ENCODE data around the gene WAC. TPM values are rescaled to one million over a fixed set of nuclear protein-coding genes. Genes with fewer than 3 reads are reported as not detected.

Gene WAC
- total and polyA plus RNA-seq, 10 of the 15 experiments (the other 5 are each of a cell fraction or from before 2014, with no cell fraction given) = 26.5 to 131 (median 69.4) TPM

DNA sequence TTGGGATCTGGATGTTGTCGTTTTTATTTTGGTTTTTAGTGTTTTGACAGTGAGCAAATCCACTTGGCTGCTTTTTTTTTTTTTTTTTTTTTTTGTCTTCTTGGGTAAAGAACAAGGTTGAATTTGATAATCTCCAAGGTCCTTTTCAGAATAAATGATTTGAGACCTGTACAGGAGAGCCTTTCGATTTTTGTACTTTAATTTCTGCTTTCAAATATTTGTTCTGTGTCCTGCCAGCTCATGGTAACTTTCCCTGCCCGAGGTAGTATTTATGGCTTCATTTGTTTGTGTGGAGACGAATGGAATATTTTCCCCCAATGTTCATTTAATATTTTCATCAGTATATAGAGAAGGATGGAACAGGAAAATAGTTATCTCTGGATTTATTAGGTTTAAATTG lies 19.9 kb downstream of the WAC start:
- no peak for ATAC-seq
- H4K20me1 ChIP-seq (ENCODE audit: control insufficient read depth, insufficient read depth) = no peaks in the 10 kb centered on the region
- no peak overlapping the region for H3K4me3 ChIP-seq
- RAD21 ChIA-PET (ENCODE audit: unreplicated experiment) = no interaction called here
- H2AFZ ChIP-seq (ENCODE audit: control insufficient read depth, low read depth, low read length) = no peak overlapping the region
- no peak overlapping the region for H3K9ac ChIP-seq (ENCODE audit: control insufficient read depth, insufficient read depth, low read length)
- no peaks in the 10 kb centered on the region for H3K27me3 ChIP-seq (replicated peaks in 1 of 2; ENCODE audit: control insufficient read depth in 2 of 2, insufficient read depth in 2 of 2, low read length in 1 of 2)
- BruUV-seq (replicated peaks) = no TSS peak
- no peak overlapping the region for H3K4me2 ChIP-seq (ENCODE audit: control insufficient read depth, insufficient read depth)
- no peak overlapping the region for H3K27ac ChIP-seq (ENCODE audit: control insufficient read depth, insufficient read depth)
- peaks cover 83% of the 10 kb centered on the region for H3K79me2 ChIP-seq (ENCODE audit: control insufficient read depth, insufficient read depth, low read length)
- intact Hi-C loops (cut with micrococcal nuclease; ENCODE audit: unreplicated experiment) (no loop called here), in situ Hi-C loops (cut with MboI) (loop anchor here (25.0 kb wide), 1 partner anchor 1415 kb away; no protein-coding TSS in a partner anchor)
- SMC1A ChIA-PET (ENCODE audit: uncharacterized antibody, unreplicated experiment) = no interaction called here
- no peak for TF ChIP-seq CHD1 (IDR thresholded peaks at IDR 0.05; ENCODE audit: low read depth, low read length)
- TF ChIP-seq YY1 (IDR thresholded peaks at IDR 0.05; ENCODE audit: low read depth, low read length) = no peak
- no peak for TF ChIP-seq HDAC6 (IDR thresholded peaks at IDR 0.05; ENCODE audit: unreplicated experiment)
- no peak for TF ChIP-seq RAD21 (IDR thresholded peaks at IDR 0.05; ENCODE audit: insufficient read depth, low read depth, low read length)
- TF ChIP-seq KDM1A (IDR thresholded peaks at IDR 0.05; ENCODE audit: borderline replicate concordance) = no peak
- TF ChIP-seq STAT1 (conservative IDR thresholded peaks at IDR 0.05) = no peak
- TF ChIP-seq CEBPZ (IDR thresholded peaks at IDR 0.05; ENCODE audit: low read depth, low read length) = no peak
- no peak for TF ChIP-seq IKZF1 (conservative IDR thresholded peaks at IDR 0.05)
- TF ChIP-seq, protein P1, sequence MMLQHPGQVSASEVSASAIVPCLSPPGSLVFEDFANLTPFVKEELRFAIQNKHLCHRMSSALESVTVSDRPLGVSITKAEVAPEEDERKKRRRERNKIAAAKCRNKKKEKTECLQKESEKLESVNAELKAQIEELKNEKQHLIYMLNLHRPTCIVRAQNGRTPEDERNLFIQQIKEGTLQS (IDR thresholded peaks at IDR 0.05; ENCODE audit: borderline replicate concordance, extremely low read depth, low read depth, low read length) = no peak
- no peak for TF ChIP-seq KLF5 (IDR thresholded peaks at IDR 0.05; ENCODE audit: partially characterized antibody)
- no peak for TF ChIP-seq E2F4 (IDR thresholded peaks at IDR 0.05; ENCODE audit: low read depth, low read length)
- H3K36me3 ChIP-seq (ENCODE audit: control insufficient read depth in 2 of 2, insufficient read depth in 2 of 2, low read length in 1 of 2) = peaks cover 1 to 25% of the 10 kb centered on the region in 2 experiments
- DNase-seq (ENCODE audit: low read depth, low spot score) = no peak
- WGBS (ENCODE audit: insufficient coverage, insufficient replicate concordance, low lambda C conversion rate, missing lambda C conversion rate) = 97% methylated on average over 4 of the region's 4 CpGs
- POLR2A ChIA-PET = interaction anchor here (0.6 kb wide), 1 partner anchor 8 kb away, joined by 4 read pairs; no protein-coding TSS in a partner anchor
- 0 out of 2 replicates have a peak, but pooled peaks cover 4% of the 10 kb centered on the region for H3K4me1 ChIP-seq (ENCODE audit: control insufficient read depth, insufficient read depth, low read length)
- H3K9me3 ChIP-seq (replicated peaks; ENCODE audit: control insufficient read depth, insufficient read depth, low read length) = no peaks in the 10 kb centered on the region
- no peak for FAIRE-seq
- CTCF ChIA-PET = no interaction called here
